GM19324 (cell line): ENCODE measurements around the gene SGMS1.
"Not testable (repeated sequence)": the region's sequence is repeated elsewhere in the genome, so short reads cannot be mapped to it uniquely, and the experiment has no call there.

Experiments
- ATAC-seq: cut with Tn5 transposase; IDR thresholded peaks from one replicate; pipeline ENCODE4 v1.9.1; 2021; ENCODE audit warnings: mild to moderate bottlenecking, moderate library complexity; ENCODE audit not compliant: unreplicated experiment, low FRiP score

The SGMS1 gene

GRCh38 chr10:50541921-50542320, 81.8 kb downstream of the SGMS1 start:
- ATAC-seq = no peak

GRCh38 chr10:50541317-50541716, 82.4 kb downstream of the SGMS1 start:
- no peak for ATAC-seq

GRCh38 chr10:50540826-50541122, 83.0 kb downstream of the SGMS1 start:
- ATAC-seq = peak; percentile 15

DNA sequence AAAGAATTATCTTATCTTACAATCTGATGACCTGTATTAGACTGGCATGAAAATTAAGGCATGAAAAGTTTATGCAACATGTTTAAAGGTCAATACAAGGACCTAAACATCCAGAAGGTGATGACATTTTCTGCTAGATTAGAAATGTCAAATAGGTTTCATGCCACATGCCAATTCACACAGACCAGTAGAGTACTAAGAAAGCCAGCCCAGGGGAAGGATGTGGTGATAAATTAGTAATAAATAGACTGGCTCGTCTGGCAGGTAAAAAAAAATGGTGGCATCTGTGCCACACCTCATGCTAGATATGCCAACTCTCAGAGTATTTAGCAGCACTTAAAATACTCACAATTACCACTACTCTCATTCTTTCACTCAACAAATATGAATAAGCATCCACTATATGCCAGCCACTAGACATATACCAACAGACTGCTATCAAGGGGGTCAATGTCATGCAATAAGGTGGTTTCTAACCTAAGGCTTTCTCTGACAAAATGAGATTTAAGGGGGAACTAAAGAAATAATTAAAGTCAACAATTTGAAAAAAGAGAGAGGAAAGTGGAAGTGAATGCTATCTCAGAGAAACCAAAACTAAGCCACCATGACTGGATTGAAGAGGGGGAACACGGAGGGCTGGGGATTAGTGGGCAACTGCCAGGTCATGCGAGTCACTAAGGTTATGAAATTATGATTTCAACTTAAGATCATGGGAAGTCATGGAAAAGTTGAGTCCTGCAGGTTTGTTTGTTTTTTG, 83.5 kb downstream of the SGMS1 start:
- peak; percentile 37 for ATAC-seq

GRCh38 chr10:50538555-50539398, 85.0 kb downstream of the SGMS1 start:
- no peak for ATAC-seq

DNA sequence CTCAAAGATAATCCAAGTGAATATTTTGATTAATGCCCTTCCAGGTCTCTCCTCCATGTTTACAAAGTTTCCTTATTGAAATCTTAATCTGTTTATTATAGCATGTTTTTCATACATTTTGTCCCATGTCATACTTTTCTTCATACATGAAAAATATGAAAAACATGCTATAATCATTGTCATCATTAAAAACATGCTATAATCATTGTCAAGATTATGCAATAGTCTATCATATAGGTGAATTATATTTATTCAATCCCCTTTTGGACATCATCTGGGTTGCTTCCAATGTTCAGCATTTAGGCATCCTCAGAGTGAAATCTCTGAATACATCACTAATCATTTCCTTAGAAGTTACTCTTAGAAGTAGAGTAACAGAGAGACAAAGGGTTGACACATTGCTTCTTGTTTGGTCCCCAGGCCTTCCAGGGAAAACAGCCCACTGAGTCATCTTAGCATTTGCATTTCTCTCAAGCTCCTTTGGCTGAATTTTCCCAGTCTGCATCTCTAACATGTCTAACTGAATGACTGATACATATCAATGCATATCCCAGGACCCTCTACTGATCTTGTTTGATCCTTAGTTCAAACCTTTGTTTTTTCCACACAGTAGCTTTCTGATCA, 87.0 kb downstream of the SGMS1 start:
- ATAC-seq = no peak

GRCh38 chr10:50534748-50535376, 88.9 kb downstream of the SGMS1 start:
- not testable (repeated sequence) for ATAC-seq

DNA sequence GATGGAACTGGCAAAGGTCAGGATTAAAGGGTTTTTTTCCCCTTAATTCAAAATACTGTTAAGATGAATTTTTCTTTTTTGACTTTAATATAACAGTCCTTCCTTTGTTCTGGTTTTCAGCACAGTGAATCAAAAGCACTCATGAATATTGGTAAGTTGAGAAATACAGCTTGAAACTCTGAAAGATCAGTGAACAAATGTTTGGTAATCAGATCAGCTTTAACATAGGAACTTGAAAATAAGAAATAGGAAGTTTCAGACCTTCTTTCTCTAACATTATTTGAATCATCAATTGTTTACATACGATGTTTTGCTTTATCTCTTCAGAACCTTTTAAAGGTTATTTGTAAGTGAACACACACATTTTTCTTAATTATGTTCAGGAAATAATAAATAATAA, 90.5 kb downstream of the SGMS1 start:
- no peak for ATAC-seq

- ATAC-seq = no peak
These were observed 92.2 kb downstream of the SGMS1 start for GRCh38 chr10:50531388-50532077.

- ATAC-seq = no peak
These were observed 94.1 kb downstream of the SGMS1 start for GRCh38 chr10:50529660-50530059.

GRCh38 chr10:50528206-50528605, 95.5 kb downstream of the SGMS1 start:
- no peak for ATAC-seq

- ATAC-seq = no peak
These were observed 96.2 kb downstream of the SGMS1 start for GRCh38 chr10:50527442-50528043.

GRCh38 chr10:50526185-50526584, 97.6 kb downstream of the SGMS1 start:
- no peak for ATAC-seq

GRCh38 chr10:50523357-50523756, 100.4 kb downstream of the SGMS1 start:
- no peak for ATAC-seq

DNA sequence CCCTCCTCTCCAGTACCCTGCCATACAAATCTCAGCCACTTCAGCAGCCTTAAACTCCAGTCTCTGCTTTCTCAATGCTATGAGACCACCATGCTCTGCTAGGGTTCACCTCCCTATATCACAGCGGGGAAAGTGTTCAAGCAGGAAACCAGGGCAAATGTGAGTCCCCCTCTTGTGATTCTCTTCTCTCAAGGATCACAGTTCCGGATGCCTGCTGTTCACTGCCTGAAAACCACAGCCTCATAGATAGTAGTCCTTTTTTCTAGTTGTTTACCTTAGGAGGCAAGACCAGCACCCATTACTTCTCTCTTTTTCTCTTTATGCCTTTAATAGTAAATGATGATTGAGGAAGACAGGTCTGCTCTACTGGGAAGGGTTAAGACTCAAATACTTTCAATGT, 100.8 kb downstream of the SGMS1 start:
- no peak for ATAC-seq

DNA sequence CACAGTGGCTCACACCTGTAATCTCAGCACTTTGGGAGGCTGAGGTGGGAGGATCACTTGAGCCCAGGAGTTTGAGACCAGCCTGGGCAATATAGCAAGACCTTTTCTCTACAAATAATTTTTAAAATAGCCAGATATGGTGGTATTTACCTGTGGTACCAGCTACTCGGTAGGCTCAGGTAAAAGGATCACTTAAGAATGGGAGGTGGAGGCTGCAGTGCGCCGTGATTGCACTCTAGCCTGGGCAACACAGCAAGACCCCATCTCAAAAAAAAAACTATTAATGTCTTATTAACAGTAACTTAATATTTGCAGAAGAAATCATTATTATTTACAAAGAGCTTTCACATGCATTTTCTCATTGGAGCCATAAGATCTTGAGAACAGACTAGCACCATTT, 103.6 kb downstream of the SGMS1 start:
- ATAC-seq = no peak

DNA sequence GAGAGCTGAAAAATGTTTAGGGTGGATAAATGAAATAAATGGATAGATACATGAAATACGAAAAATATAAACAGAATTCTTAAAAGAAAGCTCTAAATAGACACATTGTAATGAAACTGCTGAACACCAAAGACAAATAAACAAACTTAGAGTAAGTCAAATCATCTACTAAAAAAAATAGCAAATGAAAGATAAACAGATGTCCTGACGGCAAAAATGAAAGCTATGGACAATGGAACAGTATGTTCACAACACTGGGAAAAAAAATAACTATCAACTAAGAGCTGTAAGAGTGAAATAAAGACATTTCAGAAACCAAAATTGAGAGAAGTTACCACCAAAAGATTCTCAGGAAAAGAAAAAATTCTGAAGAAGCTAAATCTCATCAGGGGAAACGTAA, 106.1 kb downstream of the SGMS1 start:
- no peak for ATAC-seq

DNA sequence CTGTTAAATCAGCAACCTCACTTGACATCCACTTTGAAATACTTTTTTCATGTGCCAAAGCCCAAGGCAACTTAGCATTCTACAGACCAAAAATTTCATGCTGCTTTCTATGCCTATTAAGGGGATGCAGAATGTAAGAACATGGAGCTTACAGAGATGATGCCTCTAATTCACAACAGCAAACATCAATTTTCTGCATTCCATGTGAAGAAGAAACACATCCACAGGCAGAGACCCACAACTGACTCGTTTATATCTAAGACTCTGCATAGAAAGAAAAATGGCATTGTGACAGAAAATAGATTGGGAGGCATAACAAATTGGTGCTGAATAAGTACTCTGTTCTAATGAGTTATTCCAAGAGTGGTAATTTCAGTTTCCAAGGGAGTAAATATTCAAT, 107.6 kb downstream of the SGMS1 start:
- ATAC-seq = no peak

- ATAC-seq = no peak
These were observed 108.3 kb downstream of the SGMS1 start for GRCh38 chr10:50515420-50515819.

- no peak for ATAC-seq
These were observed 108.8 kb downstream of the SGMS1 start for GRCh38 chr10:50514995-50515394.
